GM18870 (cell line): Measurements from ENCODE around the gene SYTL2.
A peak's percentile ranks its signal among the peaks of the same experiment; 100 is the strongest.

Source experiments
- ATAC-seq: cut with Tn5 transposase; IDR thresholded peaks from one replicate; pipeline ENCODE4 v1.9.1; 2021; ENCODE audit warnings: moderate library complexity; ENCODE audit not compliant: unreplicated experiment

SYTL2 gene

DNA sequence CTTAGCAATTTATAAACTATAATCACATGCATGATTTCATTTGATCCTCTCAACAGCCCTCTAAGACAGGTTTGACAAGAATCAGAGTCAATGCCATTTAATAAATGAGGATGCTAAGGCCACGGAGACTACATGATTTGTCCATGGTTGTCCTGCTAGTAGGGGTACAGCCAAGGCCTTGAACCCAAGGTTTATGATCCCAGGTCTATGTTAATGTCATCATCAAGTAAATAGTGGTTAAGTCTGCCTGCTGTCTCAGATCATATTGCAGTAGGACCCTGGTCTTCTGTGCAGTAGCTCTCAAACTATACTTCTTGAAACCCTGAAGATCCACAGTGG is 17.7 kb upstream of the SYTL2 start:
- ATAC-seq, result no peak

DNA sequence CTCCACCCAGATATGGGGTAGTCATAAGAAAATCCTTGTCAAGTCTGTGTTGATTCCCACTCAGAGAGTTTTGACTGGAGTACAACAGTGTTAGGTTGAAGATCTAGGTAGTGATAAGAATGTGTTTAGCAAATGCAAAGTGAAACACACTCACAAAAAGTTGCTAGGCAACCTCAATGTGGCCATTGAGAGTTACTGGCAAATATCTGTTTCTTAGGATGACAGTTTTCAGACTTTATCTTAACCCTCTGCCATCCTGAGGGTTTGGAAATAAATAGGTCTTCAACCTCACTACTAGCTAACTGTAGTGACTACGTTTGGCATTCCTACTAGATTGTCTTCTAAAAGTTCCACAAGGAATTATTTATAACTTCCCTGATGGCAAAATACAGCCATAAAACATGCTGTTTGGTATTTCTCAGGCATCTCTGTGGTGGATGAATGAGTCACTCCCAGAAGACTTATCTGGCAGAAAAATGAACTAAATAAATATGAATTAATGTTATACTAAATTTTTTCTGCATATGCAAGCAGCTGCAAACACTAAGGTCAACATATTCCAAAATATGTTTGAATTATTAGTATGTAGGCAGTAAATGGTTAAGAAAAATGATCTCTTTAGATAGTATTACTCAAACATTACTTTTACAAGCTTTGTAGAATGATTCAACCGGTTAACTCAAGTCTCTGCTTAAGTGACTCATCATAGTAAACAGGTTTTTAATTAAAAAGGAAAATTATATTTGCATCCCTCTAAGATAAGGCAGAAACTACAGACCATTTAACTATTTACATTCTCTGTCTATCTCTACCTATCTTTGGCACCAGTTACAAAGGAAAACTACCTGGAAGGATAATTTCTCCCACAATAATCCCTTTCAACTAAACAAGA is 17.1 kb upstream of the SYTL2 start:
- ATAC-seq, result no peak

DNA sequence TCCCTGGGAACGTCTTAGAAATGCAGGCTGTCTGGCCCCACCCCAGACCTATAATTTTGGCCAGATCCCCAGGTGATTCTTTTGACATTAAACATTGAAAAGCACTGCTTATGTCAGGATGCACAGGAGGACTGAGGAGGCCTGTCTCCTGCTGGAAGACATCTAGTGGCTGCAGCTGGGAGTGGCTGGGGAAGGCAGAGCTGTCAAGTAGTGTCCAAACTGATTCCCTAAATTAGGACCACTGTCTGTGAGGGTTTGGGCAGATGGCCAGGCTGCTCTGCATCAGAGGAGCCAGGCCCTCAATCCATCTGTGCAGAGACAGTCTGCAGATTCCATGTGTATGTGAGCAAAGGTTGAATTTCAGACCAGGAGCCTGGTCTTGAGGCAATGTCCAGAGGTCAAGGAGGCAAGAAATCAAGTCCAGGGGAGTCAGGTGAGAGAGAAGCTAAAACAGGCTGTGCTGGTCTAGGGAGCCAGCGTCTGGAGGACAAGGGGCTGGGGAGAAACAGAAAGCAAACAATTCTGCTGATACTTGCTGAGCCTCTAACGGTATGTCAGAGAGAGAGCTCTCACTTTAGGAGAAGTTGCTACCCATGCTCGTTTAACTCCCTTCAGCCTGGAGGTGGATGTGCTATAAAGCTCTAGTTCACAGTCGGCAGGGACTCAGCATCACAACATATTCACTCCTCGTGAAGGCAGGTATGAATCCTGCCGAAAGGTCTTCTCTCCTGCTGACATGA is 15.3 kb upstream of the SYTL2 start:
- ATAC-seq, result no peak

DNA sequence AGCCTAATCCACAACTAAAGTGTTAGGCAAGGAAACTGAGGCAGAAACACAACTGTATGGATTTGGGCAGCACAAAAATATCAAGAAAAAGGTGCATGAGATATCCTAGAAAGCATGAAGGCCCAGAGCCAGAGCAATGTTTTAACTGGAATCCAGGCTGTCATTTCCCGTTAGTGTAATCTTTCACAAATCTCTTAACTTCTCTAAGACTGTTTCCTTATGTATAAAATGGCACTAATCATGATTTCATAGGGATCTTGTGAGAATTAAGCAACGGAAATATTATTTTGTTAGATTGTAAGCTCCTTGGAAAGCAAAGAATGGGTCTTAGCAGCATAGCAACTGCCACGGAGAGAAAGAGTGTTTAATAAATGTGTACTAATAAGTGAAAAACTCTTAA is 14.7 kb upstream of the SYTL2 start:
- no peak for ATAC-seq

DNA sequence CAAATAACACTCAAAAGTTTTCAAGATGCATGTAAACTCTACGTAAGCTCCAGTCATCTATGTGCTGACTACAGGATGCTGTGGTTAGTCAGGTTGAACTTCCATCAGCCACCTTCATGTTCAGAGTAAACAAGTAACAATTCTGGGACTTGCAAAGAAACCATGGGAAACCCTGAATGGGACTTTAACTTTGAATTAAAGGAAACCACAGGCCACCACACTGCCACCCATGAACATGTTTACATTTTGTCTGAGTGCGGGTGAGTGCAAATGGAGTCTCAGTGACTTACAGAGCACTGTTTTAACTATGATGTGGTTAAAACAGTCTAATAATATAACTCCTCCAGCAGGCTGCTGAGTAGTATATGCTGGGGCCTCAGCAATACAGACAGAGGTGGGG is 12.9 kb upstream of the SYTL2 start:
- no peak for ATAC-seq

DNA sequence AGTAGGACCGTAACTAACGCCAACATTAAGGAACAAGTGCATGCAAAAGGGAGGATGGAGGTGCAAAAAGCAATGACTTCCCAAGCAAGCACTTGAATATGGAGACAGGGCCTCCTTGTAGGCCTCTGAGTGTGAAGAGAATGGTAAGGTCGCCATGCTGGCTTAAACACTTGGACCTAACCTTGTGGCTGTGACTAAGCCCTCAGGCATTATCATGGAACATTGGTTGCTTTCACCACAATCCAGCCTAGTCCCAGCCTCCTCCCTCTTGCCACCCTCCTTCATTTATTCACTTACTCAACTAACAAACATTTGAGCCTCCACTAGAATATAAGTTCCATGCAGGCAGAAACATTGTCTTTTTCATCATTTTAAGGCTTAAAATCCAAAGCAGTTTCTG is 11.9 kb upstream of the SYTL2 start:
- ATAC-seq, result no peak

DNA sequence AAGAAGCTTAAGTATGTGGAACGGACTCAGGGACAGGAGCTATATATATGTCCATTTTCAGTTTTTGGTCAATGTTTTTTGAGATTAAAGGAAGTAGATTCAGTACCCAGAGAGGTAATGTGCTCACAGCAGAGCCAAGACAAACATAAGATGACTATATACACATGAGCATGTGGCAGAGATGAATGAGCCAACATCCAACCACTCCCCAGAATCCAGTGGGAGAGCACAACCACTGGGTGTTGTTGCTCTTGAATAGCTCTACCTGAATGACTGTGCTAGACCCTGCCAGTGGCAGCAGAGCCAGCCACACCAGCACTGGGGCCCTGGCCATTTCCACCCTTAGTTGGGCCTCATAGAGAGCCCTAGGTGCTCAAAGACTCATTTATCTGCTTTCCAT is 10.7 kb upstream of the SYTL2 start:
- ATAC-seq, result no peak

DNA sequence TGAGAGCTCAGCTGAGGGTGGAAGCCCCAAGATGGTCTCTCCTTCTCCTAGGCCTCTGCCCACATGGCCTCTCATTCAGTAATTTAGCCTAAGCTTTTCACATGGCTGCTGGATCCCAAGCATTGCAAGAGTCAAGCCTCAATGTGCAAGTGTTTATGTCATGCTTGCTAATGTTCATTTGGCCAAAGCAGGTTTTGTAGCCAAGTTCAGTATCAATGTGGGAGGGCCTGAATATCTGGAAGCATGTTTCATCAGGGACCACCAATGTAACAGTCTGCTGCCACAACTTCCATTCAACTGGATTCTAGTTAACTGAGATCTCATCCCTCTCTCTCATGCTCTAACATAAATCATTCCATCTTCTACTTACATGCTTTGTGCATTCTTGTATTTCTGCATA is 8.5 kb upstream of the SYTL2 start:
- no peak for ATAC-seq

DNA sequence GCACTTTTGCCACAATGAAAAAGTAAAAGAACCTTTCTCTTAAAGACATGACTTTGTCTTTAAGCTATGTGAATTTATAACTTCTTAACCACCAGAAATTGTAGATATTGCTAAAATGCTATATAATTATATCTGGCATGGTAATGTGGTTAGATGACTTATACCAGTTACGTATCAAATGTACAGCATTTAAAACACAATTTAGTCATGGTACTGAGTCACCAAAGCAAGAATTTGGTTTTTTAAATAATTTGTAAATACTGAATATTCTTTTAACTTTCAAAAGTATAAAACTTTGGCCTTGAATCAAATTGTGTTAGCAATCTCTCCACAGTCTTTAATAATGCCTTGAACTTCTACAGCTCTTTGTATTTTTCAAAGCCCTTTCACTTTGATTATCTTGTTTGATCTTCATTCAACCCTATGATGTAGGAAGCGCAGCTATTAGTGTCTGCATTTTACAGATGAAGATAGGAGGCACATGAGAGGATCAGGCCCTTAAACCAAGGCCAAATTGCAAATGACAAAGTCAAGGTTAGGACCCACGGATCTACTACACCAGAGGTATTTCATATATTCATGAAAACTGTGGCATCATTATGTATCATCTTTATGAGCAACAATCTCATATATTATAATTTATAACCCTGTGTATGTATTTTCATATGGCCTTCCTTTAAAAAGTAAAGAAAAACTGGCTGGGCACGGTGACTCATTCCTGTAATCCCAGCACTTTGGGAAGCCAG is 4.4 kb upstream of the SYTL2 start:
- no peak for ATAC-seq

DNA sequence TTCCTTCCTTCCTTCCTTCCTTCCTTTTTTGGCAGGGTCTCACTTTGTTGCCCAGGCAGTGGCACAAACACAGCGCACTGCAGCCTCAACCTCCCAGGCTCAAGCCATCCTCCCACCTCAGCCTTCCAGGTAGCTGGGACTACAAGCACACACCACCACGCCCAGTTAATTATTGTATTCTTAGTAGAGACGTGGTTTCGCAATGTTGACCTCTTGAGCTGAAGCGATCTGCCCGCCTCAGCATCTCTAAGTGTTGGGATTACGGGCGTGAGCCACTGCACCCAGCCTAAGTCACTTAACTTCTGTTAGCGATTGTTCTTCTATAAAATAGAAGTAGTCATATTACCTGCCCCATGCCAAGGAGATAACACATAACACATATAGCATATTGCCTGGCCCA is 2.8 kb upstream of the SYTL2 start:
- ATAC-seq, result no peak

DNA sequence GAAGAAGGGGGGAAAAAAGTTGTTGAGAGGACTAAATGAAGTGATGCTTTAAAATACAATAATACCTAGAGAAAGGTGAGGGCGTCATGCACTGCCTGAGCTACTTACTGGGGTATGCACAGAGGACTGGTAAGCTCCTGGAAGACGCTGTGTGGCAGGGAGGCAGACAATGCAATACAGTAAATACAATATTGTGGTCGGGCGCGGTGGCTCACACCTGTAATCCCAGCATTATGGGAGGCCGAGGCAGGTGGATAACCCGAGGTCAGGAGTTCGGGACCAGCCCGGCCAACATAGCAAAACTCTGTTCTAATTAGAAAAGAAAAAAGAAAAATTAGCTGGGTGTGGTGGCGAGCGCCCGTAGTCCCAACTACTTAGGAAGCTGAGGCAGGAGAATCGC is 683 bp upstream of the SYTL2 start:
- ATAC-seq, result no peak

DNA sequence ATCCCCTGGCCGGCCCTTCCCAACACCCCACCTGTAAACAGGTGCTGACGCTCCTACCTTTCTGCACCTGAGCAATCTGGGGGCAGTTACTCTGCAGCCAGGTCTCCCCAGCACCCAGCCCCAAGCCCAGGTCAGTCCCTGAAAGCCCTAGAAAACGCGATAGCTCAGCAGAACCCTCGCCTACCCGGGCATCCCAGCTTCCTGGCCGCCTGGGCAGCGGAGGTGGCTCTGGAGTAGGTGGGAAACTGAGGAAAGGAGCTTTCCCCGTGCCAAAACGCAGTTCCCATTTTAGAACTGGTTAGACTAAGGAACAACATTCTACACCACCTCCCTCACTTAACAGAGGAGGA is 445 bp downstream of the SYTL2 start:
- ATAC-seq, result no peak

DNA sequence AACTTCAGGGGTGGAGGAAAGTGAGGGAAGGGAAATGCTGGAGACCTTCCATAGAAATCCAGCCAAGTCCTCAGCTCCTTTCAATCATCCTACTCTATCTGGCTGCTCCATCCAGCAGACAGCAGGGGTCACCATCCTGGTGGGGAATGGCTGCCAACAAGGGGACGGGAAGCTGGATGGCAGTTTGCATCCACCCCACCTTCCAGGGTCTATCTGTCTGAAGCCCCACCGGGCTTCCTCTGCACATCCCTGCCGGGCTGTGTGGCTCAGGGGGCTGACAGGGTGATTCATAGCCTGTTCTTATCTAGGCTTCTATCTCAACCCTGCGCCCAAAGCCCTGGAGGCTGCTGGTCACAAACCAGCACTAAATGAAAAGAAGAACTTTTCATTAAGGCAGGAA is 1.1 kb downstream of the SYTL2 start:
- no peak for ATAC-seq

DNA sequence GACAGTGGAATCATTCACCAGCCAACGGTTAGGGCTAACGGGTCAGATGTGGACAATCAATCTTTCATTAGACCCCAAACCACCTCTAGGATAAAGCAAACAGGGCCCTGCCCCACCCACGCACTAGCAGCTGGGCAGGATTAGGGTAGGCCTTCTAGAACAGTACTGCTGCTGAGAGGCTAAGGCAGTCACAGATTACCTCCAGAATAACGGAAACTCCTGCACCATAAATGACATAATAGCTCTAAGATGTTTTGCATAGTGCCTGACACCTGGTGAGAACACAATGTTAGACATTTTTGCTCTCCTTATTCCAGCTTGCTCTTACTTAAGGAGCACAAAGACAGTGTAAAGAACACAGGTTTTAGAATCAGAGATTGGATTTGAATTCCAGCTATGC is 1.8 kb downstream of the SYTL2 start:
- ATAC-seq, result peak; percentile 69

DNA sequence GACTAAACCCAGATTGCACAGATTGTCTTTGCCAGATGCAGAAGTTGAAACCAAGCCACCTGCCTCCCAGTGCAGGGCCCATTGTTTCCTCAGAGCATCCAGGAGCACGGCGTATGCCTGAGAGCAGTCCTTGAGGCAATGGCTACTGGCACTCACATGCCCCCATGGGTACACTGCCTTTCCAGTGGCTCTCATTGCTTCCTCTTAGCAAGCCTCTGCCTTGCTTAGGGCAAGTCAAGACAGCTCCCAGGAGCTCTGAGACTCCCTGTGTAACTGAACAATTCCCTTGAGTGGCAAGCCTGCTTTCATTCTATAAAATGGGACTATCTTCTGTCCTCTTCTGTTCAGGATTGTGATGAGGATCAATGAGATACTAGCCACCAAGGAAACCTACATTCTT is 4.1 kb downstream of the SYTL2 start:
- no peak for ATAC-seq

DNA sequence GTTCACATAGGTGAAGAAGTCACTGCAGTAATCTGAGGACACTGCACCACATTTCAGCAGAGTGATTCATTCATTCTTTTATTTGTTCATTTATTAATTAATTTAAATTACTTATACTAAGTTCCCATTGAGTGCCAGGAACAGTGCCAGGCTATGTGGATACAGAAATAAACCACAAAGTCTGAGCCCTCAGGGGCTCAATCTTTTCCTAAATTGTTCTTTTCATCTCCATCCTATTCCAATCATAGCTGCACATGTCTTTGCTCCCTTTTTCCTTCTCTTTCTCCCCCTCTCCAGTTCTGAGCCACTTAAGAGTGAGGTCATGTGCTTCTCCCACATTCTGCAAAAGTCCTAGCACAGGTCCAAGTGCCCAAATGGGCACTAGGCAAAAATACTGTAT is 4.9 kb downstream of the SYTL2 start:
- no peak for ATAC-seq

DNA sequence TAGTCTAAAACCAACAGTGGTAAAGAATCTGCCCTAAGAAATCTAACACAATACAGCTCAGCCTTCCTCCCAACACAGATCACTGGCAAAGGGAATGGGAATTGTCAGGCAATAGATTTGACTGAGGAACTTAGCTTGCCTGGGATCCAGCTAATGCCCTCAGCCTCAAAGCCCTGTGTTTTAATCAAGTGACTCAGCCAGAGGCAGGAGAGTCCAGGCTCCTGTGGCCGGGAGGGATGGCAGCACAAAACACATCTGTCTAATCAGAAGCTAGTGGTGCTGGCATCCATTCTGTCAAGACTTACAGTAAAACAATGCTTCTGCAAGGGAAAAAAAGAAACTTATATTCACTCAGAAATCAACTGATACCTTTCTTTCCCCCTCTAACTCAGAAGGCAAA is 5.6 kb downstream of the SYTL2 start:
- no peak for ATAC-seq

DNA sequence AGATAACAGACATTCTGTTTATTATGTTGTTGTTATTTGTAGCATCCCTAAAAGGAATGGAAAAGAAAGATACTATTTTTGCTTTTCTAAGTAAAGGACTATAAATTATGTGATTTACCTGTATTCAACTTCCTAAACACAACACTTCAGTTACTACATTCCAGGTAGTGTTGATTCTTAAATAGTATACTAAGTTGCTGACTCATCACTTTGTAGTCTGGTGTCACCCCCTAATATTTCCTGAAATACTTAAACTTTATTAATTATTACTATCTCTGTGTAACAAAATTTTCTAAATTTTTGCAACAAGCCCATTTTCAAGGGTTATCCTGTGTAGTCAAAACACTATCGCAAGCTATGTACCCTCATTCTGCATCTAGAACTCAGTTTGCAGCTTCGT is 7.0 kb downstream of the SYTL2 start:
- no peak for ATAC-seq

DNA sequence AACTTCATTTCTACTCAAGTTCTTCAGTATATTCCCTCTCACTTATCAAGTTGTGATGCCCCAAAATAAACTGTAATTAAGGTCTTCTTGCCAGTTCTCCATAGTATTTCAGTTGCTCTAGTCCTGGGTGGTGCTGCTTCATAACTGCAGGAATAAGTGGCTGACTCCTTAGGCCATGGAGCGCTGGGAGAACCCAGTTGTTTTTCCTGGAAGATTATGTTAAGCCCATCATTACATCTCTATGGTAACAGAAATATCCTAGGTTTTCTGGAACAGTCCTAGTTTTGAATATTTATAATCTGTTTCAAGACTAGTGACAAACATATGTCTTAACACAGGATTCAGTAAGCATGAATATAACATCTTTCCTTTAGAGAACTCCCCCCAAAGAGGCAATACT is 7.6 kb downstream of the SYTL2 start:
- no peak for ATAC-seq

DNA sequence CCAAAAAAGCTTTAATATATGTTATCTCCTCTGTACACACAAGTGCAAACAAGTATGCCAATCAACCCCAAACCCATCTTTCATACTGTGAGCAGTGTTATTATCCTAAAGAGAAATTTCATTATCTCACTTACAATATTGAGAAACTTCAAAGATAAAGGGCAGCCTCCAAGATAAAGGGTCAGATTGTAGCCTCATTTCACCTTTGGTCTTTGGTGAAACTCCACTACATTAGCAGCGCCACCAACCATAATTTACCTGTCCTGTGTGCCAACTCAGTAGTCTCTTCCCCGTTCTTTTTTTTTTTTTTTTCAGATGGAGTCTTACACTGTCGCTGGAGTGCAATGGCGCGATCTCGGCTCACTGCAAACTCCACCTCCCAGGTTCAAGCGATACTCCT is 9.4 kb downstream of the SYTL2 start:
- ATAC-seq, result no peak

DNA sequence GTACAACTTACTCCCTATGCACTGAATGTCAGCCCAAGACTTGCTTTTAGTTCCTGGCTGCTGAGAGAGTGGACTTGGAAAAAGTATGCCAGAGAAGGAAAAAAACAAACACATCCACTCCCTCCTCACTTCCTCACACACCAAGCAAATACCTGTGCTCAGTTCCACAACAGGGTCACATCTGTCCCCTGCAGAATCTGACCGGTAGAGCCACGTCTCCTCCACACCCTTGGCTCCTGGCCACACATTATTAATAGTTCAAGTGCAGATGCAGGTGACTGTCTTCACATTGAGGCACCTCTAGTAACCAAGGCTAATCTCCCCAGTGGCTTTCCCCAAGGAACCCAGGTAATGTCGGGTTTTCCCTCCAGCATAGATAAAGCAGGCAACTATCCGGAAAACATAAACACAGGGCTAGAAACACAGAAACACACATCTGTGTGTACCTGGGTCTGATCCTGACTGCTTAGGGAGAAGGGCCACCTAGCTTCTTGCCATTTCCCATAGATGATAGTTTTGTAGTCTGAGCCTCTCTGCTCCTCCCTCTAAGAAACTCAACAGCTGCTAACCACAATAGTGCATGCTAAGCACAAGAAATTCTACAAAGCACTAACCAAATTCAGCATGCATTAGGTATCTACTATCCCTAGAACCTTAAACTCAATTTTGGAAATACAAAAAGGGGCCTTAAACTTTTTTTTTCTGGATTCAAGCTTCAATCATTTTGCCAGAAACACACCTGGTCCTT is 10.2 kb downstream of the SYTL2 start:
- ATAC-seq, result no peak
